NCI-H510A treated with DMSO at 0.1 percent for 48 hours (cell line): Measurements from ENCODE around the gene SEM1.
"Not testable (repeated sequence)": the region's sequence is repeated elsewhere in the genome, so short reads cannot be mapped to it uniquely, and the experiment has no call there.

ENCODE experiments used
- DNase-seq: peaks from one replicate; lab custom pipeline; 2025; lab: John Stamatoyannopoulos, UW

SEM1 gene

GRCh38 chr7:96701258-96701657, 8.4 kb downstream of the SEM1 start:
- DNase-seq, result no peak

GRCh38 chr7:96700516-96700915, 9.1 kb downstream of the SEM1 start:
- DNase-seq, result no peak

- DNase-seq, result no peak
Measured at GRCh38 chr7:96699219-96699871, 10.3 kb downstream of the SEM1 start.

GRCh38 chr7:96698449-96698848, 11.2 kb downstream of the SEM1 start:
- DNase-seq, result not testable (repeated sequence)

- DNase-seq, result no peak
Measured at GRCh38 chr7:96697822-96698221, 11.8 kb downstream of the SEM1 start.

- DNase-seq, result no peak
Measured at GRCh38 chr7:96695581-96695980, 14.1 kb downstream of the SEM1 start.

- no peak for DNase-seq
Measured at GRCh38 chr7:96694082-96694481, 15.6 kb downstream of the SEM1 start.

- DNase-seq, result no peak
Measured at GRCh38 chr7:96691702-96692101, 17.9 kb downstream of the SEM1 start.

GRCh38 chr7:96689414-96689813, 20.2 kb downstream of the SEM1 start:
- no peak for DNase-seq

GRCh38 chr7:96686305-96686704, 23.3 kb downstream of the SEM1 start:
- no peak for DNase-seq

- no peak for DNase-seq
Measured at GRCh38 chr7:96685755-96686154, 23.9 kb downstream of the SEM1 start.

GRCh38 chr7:96685353-96685752, 24.3 kb downstream of the SEM1 start:
- no peak for DNase-seq

- no peak for DNase-seq
Measured at GRCh38 chr7:96679886-96680285, 29.8 kb downstream of the SEM1 start.

- no peak for DNase-seq
Measured at GRCh38 chr7:96676919-96677318, 32.7 kb downstream of the SEM1 start.

GRCh38 chr7:96675548-96675947, 34.1 kb downstream of the SEM1 start:
- no peak for DNase-seq

GRCh38 chr7:96674565-96674964, 35.1 kb downstream of the SEM1 start:
- no peak for DNase-seq

GRCh38 chr7:96671854-96672253, 37.8 kb downstream of the SEM1 start:
- no peak for DNase-seq

GRCh38 chr7:96670338-96671289, 39.0 kb downstream of the SEM1 start:
- DNase-seq, result no peak

- DNase-seq, result no peak
Measured at GRCh38 chr7:96669812-96670211, 39.8 kb downstream of the SEM1 start.

GRCh38 chr7:96667026-96667425, 42.6 kb downstream of the SEM1 start:
- DNase-seq, result no peak

- no peak for DNase-seq
Measured at GRCh38 chr7:96665689-96666088, 44.0 kb downstream of the SEM1 start.

GRCh38 chr7:96664793-96665192, 44.9 kb downstream of the SEM1 start:
- no peak for DNase-seq

- DNase-seq, result no peak
Measured at GRCh38 chr7:96663871-96664445, 45.7 kb downstream of the SEM1 start.
